HG02623 (cell line): ENCODE data around the gene C1orf115.
A peak's percentile ranks its signal among the peaks of the same experiment; 100 is the strongest.
"Not testable (repeated sequence)": the region's sequence is repeated elsewhere in the genome, so short reads cannot be mapped to it uniquely, and the experiment has no call there.

Experiments
- ATAC-seq: cut with Tn5 transposase; IDR thresholded peaks from one replicate; pipeline ENCODE4 v1.9.1; 2021; ENCODE audit warnings: moderate library complexity; ENCODE audit not compliant: unreplicated experiment

Gene C1orf115

DNA sequence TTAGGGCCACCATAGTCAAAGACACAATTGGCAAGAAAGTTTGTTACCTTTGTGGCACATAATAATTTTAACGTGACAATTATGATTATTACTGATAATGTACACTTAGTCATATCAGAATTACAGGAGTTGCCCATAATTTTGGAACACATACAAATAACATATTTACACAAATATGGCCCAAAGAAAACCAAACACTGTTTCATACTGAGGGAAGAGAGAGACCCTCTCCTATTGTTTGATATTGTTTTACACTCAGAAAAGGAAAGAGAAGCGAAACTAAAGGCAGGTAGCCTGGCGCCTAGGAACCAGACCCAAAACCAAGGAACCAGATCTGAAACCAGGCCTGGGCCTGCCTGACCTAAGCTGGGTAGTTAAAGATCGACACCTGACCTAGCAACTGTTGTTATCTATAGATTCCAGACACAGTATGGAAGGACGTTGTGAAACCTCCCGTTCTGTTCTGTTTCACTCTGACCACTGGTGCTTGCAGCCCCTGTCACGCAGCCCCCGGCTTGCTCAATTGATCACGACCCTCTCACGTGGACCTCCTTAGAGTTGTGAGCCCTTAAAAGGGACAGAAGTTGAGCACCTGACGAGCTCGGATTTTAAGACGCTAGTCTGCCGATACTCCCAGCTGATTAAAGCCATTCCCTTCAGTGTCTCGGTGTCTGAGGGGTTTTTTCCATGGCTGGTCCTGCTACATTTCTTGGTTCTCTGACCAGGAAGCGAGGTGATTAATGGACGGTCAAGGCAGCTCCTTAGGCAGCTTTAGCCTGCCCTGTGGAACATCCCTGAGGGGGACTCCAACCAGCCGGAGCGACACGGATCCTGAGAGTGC is 27.9 kb downstream of the C1orf115 start:
- no peak for ATAC-seq

DNA sequence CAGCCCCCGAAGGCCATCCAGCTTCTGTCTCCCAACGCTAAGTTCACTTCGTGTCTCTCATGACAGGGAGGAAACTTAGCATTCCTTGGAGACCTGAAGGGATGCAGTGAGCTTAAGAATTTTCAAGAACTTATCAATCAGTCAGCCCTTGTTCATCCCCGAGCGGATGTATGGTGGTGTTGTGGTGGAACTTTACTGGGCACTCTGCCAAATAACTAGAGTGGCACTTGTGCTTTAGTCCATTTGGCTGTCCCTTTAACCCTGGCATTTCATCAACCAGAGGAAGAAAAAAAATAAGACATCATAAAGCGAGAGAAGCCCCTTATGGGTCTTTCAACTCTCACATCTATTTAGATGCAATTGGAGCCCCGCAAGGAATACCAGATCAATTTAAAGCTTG is 31.1 kb downstream of the C1orf115 start:
- not testable (repeated sequence) for ATAC-seq

DNA sequence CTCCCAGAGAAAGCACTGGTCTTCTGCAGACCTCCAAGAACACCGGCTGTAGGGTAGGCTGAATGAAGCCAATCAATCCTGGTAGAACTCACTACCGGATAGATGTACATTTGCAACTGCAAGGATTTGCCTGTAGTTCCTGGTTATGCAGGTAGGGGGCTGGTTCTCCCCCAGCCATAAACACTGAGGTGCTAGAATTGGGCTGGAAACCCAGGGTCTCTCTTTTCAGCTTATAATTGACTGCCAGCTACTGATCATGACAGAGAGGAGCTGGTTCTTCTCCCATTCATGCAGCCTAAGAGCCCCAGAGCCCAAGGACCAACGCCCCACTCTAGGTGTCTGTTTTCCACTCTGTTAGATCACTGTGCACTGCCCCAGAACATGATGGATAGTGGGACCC is 36.5 kb downstream of the C1orf115 start:
- ATAC-seq, result no peak

DNA sequence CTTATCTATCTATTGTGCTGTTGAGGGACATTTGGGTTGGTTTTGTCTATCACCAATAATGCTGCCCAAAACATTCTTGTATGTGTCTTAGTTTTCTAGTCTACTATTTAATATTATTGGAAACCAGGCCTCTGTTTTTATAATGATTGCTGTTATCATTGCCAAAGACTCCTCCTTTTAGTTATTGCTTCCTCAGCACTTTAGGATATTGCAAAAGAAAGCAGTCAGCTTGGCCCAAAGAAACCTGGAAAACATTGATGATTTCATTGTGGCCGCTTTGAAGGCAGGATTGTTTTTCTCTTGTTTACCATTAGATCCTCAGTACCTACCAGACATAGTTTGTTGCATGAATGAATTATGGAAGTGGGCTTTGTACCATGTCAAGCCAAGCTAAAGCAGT is 37.4 kb downstream of the C1orf115 start:
- ATAC-seq, result no peak

DNA sequence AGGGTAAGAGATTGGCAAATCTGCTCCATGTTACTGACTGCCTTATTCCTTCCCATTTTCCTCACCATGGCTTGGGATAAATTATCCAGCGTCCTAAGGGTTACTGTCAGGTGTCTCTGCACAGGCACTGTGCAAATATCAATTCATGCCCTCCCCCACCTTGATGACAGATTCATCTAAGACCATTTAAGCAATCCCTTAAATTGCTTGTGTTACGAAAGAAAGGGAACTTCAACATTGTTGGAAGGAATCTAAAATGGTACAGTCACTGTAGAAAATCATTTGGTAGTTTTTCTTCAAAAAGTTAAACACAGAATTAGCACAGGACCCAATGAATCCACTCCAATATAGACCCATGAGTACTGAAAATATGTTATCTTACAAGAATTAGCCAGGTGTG is 40.3 kb downstream of the C1orf115 start:
- ATAC-seq, result no peak

DNA sequence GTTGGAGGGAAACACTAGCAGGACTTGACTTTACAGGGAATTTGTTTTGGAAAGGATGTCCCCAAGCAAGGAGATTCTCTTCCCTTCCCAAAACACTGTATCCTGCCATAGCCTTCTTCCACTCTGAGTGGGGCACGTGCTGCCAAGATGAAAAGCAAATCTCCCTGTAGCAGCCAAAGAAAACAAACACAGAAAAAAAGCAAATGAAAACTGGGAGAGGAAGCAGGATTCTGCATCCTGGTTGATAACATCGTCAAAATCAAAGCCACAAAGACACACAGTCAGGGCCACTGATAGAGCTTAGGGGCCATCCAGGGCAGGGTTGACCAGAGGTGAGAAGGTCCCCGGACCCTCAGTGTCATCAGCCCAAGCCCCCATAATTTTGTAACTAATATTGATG is 42.0 kb downstream of the C1orf115 start:
- ATAC-seq, result no peak

DNA sequence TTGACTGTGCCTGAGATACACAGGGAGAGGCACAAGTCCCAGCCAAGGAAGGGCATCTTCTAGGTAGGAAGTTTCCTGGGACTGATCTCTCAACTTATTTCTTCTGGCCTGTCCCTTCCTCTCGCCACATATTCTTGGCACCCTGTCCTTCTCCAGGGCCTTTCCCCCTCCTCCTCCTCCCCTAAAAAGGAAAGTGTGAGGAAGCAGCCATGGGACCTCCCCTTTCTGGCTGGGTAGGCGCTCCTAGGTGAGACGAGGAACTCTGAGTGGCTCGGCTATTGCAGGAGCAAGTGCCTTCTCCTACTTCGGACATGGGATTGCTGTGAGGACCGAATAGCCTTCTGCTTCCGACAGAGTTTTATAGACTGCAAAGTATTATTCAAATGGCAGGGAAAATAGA is 42.5 kb downstream of the C1orf115 start:
- peak; percentile 12 for ATAC-seq

DNA sequence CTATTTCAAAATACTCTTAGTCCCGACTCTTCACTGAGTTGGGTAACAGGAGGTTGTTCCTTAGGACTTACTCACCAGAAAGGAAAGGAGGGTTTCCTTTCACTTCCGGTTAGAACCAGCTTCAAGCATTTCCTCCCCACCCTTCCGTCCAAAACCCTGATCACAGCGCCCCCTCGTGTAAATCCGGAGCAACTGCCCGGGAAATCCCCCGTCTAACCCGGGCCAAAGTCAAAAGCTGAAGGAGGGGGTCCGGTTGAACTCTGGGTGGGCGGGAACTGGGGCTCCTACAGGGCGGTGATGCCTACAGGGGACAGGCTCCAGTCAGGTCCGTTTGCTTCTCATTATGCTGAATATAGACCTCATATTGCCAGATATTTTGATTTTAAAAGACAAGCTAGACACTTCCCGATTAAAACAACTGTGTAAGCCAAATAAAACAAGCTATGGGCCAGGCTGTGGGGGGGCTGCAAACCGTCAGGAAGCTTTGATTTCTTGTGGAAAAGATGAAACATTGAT is 43.0 kb downstream of the C1orf115 start:
- peak; percentile 88 for ATAC-seq

DNA sequence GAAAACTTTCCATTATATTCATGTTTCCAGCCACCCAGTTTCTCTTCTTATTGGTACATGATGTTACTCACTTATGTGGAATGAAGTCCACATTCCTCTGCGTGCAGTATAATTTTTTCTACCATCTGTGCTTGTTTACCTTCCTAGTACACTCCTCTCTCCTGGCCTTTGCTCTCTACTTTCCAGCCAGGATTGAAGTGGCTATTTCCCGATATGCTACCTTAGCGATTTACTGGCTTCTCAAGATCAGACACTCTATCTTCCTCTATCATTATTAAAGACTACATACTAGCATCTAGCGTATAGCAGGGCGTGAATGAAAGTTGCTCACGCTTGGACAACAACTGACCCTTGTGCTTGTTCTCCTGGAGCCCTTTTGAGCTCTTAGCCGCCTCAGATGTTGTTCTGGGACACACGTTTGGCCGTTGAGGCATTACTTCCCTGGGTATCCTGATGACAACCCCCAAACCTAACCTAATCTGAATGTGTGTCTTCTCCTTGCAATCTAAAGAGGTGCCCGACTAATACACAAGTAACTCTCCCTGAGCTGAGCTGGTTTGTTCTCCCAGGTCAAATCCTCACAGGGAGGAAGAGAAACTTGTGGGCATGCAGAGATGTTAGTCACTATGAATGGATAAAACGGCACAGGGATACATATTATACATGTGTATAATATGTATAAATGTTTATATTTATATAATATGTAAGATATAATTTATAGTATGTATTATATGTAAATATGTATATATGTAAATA is 44.6 kb downstream of the C1orf115 start:
- ATAC-seq, result no peak

DNA sequence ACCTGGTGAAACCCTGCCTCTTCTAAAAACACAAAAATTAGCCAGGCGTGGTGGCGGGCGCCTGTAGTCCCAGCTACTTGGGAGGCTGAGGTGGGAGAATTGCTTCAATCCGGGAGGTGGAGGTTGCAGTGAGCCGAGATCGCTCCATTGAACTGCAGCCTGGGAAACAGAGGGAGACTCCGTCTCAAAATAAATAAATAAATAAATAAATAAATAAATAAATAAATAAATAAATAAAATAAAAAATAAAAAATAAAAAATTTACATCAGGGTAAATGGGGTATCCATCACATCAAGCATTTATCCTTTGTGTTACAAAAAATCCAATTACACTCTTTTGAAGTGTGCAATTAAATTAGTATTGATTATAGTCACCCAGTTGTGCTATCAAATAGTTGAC is 46.1 kb downstream of the C1orf115 start:
- not testable (repeated sequence) for ATAC-seq

DNA sequence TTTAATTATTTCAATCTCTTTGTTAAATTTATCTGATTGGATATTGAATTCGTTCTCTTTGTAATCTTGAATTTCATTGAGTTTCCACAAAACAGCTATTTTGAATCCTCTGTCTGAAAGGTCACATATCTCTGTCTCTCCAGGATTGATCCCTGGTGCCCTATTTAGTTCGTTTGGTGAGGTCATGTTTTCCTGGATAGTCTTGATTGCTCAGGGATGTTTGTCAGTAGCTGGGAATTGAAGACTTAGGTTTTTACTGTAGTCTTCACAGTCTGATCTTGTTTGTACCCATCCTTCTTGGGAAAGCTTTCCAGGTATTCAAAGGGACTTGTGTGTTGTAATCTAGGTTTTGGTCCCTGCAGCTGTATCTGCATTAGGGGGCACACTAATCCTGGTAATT is 51.2 kb downstream of the C1orf115 start:
- no peak for ATAC-seq

DNA sequence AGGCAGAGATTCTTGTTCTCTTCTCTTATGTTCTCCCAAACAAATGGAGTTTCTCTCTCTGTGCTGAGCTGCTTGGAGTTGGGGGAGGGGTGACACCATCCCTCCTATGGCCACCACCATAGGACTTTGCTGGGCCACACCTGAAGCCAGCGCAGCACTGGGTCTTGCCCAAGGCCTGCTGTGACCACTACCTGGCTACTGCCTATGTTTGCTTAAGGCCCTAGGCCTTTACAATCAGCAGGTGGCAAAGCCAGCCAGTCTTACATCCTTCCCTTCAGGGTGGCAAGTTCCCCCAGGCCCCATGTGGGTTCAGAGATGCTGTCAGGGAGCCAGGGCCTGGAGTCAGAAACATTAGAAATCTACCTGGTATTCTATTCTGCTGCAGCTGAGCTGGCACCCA is 51.7 kb downstream of the C1orf115 start:
- ATAC-seq, result no peak

DNA sequence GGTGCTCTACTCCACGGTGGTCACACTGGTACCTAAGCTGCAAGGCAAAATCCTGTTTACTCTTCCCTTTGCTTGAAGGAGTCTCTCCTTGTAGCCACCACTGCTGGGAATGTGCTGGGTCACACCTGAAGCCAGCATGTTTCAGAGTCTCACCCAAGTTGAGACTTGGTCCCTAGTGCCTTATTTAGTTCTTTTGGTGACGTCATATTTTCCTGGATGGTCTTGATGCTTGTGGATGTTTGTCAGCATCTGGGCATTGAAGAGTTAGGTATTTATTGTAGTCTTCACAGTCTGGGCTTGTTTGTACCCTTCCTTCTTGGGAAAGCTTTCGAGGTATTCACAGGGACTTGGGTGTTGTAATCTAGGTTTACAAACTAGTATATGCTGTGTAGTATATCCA is 52.4 kb downstream of the C1orf115 start:
- no peak for ATAC-seq

DNA sequence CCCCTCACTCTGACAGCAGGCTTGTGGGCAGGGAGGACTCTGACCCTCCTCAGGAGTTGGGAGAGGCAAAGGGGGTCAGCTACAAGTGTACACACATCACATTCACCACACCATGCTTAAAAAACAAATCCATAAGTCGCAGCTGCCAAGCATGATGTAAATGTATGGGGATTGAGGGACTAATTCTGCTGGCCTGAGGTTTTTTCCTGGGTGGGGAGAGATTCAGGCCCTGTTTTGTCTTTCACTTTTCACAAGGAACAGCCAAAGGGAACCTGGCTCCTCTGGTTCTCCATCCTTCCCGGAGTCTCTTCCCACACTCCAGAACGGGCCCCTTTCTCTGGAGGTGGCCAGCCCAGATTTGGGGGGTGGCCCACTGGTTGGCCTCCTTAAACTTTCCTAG is 56.7 kb downstream of the C1orf115 start:
- no peak for ATAC-seq

DNA sequence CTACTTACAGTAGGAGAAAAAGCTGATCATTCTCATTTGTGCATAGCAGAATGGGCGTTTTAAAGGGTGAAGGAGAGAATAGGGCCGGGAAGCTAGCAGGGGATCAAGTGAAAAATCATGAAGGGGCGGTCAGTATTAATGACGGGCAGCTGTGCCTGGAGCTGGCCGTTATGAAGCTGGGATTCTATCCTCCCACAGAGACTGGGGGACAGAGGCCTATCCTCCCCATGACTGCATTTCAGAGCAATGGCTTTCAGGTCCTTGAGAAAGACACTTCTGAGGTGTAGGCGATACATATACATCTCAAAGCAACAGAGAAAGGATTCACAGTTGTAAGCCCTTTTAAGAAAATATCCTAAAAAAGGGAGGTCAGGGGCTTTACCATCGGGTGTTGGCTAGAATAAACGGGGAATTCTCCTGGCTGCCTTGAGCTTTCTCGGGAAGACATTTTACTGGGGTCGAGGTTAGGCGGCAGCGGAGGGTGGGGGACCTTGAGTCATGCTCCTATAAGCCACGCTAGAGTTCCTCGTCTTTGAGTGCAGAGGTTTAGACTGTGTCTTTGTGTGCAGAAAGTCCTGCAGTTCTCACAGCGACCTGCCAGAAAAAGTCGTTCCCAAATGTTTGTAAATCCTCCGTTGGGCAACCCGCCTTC is 57.4 kb downstream of the C1orf115 start:
- no peak for ATAC-seq

DNA sequence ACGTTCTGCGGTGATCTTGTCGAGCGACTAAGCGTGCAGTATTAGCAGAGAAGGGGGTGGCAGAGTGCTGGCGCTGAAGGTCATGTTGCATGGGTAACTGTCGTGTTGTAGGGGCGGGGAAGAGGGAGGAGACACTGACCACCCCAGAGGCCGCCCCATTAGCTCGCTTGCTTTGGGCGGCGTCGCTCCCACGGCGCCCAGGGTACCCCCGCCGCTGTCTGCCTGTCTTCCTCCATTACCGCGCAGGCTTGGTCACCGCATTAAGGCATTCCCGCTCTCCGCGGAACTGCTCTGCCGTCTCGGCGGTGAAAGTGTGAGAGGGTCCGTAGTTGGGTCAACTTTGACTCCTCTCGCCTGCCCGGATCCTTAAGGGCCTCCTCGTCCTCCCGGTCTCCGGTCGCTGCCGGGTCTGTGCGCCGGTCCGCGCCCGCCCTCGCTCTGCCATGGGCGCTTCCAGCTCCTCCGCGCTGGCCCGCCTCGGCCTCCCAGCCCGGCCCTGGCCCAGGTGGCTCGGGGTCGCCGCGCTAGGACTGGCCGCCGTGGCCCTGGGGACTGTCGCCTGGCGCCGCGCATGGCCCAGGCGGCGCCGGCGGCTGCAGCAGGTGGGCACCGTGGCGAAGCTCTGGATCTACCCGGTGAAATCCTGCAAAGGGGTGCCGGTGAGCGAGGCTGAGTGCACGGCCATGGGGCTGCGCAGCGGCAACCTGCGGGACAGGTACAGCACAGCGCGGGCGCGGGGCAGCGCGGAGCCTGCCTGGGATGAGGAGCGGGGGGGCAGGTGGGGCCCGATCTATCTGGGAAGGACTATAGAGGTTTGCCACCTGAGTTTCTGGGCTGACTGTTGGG is 58.1 kb downstream of the C1orf115 start, which contains the start of gene MTARC2:
TSS of gene MTARC2 (plus strand) at position 234 of the 846 bp plus-strand sequence. CDS start at position 444, 210 bp downstream.
- peak; percentile 78 for ATAC-seq
